ENCODE data around the gene BATF.

Gene BATF

GRCh38 chr14:75559451-75560222 lies 37.4 kb downstream of the BATF start:
- peak; percentile 27 for DNase-seq (ENCODE audit: low read depth, low spot score)

- no peak for DNase-seq (ENCODE audit: low read depth, low spot score)
These were observed 38.8 kb downstream of the BATF start for GRCh38 chr14:75561013-75561432.

- peak; percentile 38 for DNase-seq (ENCODE audit: low read depth, low spot score)
These were observed 39.8 kb downstream of the BATF start for GRCh38 chr14:75562089-75562488.

- DNase-seq (ENCODE audit: low read depth, low spot score), result no peak
These were observed 40.2 kb downstream of the BATF start for GRCh38 chr14:75562489-75562888.

DNA sequence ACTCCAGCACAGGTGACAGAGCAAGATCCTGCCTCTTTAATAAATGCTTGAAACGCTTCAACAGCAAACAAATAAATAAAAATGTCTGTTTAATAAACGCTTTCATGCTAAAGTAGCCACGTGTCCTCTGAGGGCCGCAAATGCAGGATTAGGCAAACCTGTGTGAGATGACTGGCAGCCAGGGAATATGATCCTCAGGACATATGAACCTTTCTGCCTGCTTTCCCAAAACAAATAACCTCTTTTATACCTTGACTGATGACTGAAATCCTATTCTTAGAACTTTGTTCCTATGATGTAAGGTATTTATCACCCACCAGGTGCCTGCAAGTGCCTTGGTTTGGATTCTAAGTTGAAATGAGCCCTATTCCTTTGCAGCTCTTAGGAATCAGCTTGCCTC lies 41.7 kb downstream of the BATF start:
- DNase-seq (ENCODE audit: low read depth, low spot score), result no peak

GRCh38 chr14:75565056-75565455 lies 42.8 kb downstream of the BATF start:
- DNase-seq (ENCODE audit: low read depth, low spot score), result no peak

DNA sequence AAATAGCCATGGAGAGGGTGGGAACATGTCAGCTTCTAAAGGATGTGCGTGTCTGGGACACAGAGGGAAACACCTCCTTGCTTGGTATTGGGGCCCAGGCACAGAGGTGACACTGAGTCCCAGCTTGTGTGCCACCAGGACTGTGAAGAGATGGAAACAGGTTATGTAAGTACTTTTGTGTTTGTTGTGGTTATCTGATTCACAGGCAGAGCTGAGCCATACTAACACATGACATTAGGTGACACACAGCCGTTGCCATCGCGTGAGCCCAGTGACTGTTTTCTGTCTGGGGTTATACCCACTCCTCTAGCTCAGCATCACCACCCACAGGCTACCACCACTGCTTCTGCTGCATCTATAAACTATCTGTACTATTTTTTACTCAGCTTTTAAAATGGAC lies 44.1 kb downstream of the BATF start:
- DNase-seq (ENCODE audit: low read depth, low spot score), result peak; percentile 73

DNA sequence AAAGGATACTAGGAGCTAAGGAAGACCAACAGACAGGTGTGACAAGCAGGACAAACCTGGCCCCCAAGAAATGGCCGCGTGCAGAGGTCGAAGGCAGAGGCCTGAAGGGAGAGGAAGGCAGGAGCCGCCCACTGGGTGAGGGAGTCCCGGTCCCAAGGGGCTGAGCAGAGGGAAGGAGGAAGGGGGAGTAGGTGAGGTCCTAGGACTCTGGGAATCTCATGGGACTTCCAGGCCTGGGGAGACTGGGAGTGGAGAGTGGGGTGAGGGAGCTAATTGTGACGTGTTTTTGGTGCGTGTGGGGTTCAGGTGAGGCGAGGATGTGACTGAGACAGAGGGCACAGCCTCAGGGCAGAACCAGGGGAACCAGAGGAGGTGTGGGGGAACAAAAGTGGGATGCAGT lies 44.5 kb downstream of the BATF start:
- DNase-seq (ENCODE audit: low read depth, low spot score), result no peak

DNA sequence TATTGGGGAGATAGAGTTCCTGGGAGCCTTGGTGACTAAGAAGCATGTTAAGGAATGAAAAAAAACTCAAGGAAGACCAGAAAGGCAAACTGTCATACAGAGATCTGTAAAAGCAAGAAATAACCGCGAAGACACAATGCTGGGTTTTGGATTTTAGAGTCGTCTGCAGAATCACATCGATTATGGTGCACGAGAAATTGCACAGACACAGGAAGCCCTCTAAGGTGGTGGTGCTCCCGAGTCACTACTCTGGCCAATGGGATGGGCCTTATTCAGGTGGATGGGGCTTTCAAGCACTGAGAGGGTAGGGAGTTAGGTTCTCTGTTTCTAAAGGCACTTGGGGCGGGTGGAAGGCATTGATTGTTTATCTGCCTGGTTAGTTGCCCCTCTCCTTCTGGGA lies 45.9 kb downstream of the BATF start:
- no peak for DNase-seq (ENCODE audit: low read depth, low spot score)

DNA sequence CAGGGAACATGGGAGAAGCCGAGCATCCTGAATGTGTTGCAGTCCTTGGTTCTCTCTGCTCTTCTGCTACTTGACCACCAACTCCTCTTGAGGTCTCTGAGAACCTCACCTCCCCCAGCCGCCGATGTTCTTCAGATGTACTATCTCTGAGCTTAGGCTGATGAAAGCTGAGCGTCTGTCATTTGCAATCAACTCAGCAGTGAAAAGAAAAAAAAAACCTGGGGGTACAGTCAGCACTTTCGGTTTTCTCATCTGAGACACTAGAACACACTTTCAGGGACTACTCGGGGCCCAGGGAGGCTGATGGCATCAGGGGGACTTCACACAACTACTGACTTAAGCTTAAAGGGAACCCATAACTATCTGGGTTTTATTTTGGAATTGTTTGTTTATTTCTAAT lies 46.5 kb downstream of the BATF start:
- no peak for DNase-seq (ENCODE audit: low read depth, low spot score)

DNA sequence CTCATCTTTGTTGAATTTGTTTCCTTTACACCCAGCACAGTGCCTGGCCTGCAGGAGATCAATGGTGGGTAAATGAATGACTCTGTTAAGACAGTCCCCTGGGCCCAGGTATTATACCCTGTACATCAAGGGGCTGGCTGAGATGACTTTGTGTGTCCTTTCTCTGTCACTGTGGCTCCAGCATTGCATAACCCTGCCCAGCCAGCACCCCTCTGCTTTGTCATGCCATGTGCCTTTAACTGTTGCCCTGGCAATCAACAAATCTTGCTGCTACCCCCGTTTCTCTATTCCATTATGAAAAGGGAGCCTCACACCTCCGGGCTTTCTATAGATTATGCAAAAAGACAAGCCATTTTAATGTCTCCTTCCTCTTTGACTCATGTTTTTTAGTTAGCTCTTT lies 48.5 kb downstream of the BATF start:
- DNase-seq (ENCODE audit: low read depth, low spot score), result no peak

GRCh38 chr14:75572104-75572503 lies 49.8 kb downstream of the BATF start:
- no peak for DNase-seq (ENCODE audit: low read depth, low spot score)

GRCh38 chr14:75577090-75577489 lies 54.8 kb downstream of the BATF start:
- DNase-seq (ENCODE audit: low read depth, low spot score), result no peak

GRCh38 chr14:75577729-75578101 lies 55.4 kb downstream of the BATF start:
- DNase-seq (ENCODE audit: low read depth, low spot score), result peak; percentile 29

DNA sequence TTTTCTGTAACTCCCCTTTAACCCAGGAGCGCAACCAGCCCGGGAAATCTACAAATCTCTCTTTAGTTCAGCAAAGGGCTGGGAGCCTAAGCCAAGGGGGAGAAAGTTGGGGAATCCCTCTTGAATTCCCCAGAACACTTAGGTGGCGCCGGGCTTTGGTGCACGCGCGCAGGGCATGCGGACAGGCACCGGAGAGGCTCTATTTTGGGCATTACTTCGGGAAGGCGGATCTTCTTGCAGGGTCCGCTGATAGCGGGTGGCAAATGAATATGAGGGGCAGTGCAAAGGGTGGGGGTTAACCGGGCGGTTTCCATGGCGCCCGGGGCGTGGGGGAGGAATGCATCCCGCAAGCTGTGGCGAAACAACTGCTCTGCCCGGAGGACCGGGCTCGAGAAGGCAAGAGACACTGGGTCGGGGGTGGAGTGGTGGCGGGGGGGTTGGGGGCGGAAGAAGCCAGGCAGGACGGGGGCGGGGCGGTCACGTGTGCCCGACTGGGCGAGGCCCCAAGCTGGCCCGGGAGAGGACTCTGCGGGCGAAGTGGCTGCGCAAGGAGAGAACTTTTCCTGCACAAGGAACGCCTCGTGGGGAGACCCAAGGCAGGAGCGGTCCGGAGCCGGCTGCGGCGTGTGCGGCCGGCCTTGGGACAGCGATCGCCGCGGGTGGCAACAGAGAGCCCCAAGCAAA lies 56.0 kb downstream of the BATF start, which contains the start of gene FLVCR2:
FLVCR2 (plus strand) TSS at position 519 of the 684 bp plus-strand sequence. CDS start 353 bp downstream, outside the sequence.
- no peak for DNase-seq (ENCODE audit: low read depth, low spot score)

DNA sequence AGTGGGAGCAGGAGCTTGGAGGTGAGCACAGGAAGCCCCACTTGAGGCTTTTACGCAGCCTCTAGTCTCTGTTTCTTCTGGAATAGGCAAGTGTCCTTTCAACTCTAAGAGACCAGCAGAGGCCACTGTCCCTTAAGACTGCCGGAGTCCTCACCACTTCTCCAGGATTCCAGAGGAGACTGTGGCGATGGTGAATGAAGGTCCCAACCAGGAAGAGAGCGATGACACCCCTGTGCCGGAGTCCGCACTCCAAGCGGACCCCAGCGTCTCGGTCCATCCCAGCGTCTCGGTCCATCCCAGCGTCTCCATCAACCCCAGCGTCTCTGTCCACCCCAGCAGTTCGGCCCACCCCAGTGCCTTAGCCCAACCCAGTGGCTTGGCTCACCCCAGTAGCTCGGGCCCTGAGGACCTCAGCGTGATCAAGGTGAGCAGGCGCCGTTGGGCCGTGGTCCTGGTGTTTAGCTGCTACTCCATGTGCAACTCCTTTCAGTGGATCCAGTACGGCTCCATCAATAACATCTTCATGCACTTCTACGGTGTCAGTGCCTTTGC lies 56.6 kb downstream of the BATF start:
- no peak for DNase-seq (ENCODE audit: low read depth, low spot score)

DNA sequence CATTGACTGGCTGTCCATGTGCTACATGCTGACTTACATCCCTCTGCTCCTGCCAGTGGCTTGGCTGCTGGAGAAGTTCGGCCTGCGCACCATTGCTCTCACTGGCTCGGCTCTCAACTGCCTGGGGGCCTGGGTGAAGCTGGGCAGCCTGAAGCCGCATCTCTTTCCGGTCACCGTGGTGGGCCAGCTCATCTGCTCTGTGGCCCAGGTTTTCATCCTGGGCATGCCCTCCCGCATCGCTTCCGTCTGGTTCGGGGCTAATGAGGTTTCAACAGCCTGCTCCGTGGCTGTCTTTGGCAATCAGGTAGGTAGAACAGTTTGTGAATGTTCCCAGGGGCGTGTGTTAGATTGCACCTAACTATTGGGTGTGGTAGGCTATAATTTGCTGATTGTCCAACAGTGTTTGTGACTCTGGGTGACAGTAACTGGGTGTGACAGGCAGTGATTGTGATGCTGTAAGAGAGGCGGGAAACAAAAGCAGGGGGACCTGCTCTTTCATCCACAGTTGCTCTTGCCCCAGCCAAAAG lies 57.1 kb downstream of the BATF start:
- DNase-seq (ENCODE audit: low read depth, low spot score), result no peak

DNA sequence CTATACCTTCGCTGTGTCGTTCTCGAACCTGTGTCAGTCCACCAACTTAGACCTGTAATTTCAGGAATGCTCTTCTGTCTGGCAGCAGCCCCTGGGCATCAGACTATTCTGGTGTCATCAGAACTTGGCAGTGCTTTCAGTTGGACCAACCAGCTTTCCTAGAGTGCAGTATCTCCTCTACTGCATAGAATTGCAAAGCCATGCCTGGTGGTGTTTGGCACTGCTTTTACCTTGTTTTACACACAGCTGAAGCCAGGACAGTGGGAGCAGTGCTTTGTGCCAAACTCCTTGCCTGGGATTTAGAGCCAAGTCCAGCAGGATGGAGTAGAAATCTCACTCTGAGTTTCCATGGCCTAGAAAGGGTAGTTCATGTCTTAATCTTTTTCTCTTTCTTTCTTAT lies 57.6 kb downstream of the BATF start:
- DNase-seq (ENCODE audit: low read depth, low spot score), result no peak

GRCh38 chr14:75587388-75587787 lies 65.1 kb downstream of the BATF start:
- no peak for DNase-seq (ENCODE audit: low read depth, low spot score)

DNA sequence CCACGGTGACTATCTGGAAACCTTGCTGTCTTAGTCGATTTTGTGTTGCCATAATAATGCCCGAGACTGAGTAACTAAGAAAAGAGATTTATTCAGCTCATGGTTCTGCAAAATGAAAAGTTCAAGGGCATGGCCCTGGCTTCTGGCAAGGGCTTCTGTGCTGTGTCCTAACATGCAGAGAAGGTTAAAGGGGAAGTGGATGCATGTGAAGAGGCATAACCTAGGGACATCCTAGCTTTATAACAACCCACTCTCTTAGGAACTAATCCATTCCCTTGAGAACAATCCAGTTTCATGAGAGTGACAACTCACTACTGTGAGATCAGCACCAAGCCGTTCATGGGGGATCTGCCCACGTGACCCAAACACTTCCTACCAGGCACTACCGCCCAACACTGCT lies 67.7 kb downstream of the BATF start:
- DNase-seq (ENCODE audit: low read depth, low spot score), result no peak

GRCh38 chr14:75591331-75591946 lies 69.2 kb downstream of the BATF start:
- no peak for DNase-seq (ENCODE audit: low read depth, low spot score)

GRCh38 chr14:75591987-75592575 lies 69.8 kb downstream of the BATF start:
- DNase-seq (ENCODE audit: low read depth, low spot score), result no peak
